OCI-LY7 (cell line): ENCODE data around the gene PNMA8C.

Experiments
- CTCF ChIP-seq: fragments of 200-600 bp; sonication (generic); conservative IDR thresholded peaks from 2 replicates; pipeline ENCODE4 v1.5.1; 2014; ENCODE audit warnings: mild to moderate bottlenecking, antibody characterized with exemption, low read length, moderate library complexity, mixed read lengths
- EZH2phosphoT487 ChIP-seq: fragments of 200-600 bp; sonication (generic); IDR thresholded peaks from 2 replicates; pipeline ENCODE4 v1.6.1; 2018; ENCODE audit warnings: low read depth, borderline replicate concordance, mild to moderate bottlenecking, mixed run types, antibody characterized with exemption, low read length, moderate library complexity, mixed read lengths

GRCh38 chr19:46429999-46430398 lies 1.3 kb upstream of the PNMA8C start:
- TF ChIP-seq CTCF, result no peak
- no peak for TF ChIP-seq EZH2phosphoT487
